CD1c-positive myeloid dendritic cell (primary cell): Measurements from ENCODE around the gene TMEM200B.
"Not testable (repeated sequence)": the region's sequence is repeated elsewhere in the genome, so short reads cannot be mapped to it uniquely, and the experiment has no call there.

Experiments used
- DNase-seq: peaks from one replicate; pipeline ENCODE4 v3.0.0-alpha.2; 2016; ENCODE audit errors: extremely low spot score

The TMEM200B gene

GRCh38 chr1:29134695-29135028, 11.0 kb upstream of the TMEM200B start:
- DNase-seq, result no peak

- no peak for DNase-seq
Observed at GRCh38 chr1:29133861-29134694, 10.4 kb upstream of the TMEM200B start.

- DNase-seq, result not testable (repeated sequence)
Observed at GRCh38 chr1:29131056-29131455, 7.4 kb upstream of the TMEM200B start.

GRCh38 chr1:29129916-29130315, 6.2 kb upstream of the TMEM200B start:
- no peak for DNase-seq

GRCh38 chr1:29128739-29129138, 5.0 kb upstream of the TMEM200B start:
- DNase-seq, result no peak

- DNase-seq, result no peak
Observed at GRCh38 chr1:29126198-29126597, 2.5 kb upstream of the TMEM200B start.

GRCh38 chr1:29125788-29126187, 2.1 kb upstream of the TMEM200B start:
- DNase-seq, result no peak

GRCh38 chr1:29125237-29125641, 1.5 kb upstream of the TMEM200B start:
- no peak for DNase-seq

GRCh38 chr1:29124366-29125236, 898 bp upstream of the TMEM200B start:
- DNase-seq, result peak; percentile 30

- no peak for DNase-seq
Observed at GRCh38 chr1:29123053-29123886, 433 bp downstream of the TMEM200B start.

- DNase-seq, result no peak
Observed at GRCh38 chr1:29122682-29123052, 1.0 kb downstream of the TMEM200B start.

- no peak for DNase-seq
Observed at GRCh38 chr1:29121936-29122681, 1.6 kb downstream of the TMEM200B start.

- DNase-seq, result no peak
Observed at GRCh38 chr1:29121516-29121935, 2.2 kb downstream of the TMEM200B start.

GRCh38 chr1:29120947-29121485, 2.7 kb downstream of the TMEM200B start:
- peak; percentile 63 for DNase-seq

GRCh38 chr1:29120367-29120766, 3.3 kb downstream of the TMEM200B start:
- DNase-seq, result no peak

- no peak for DNase-seq
Observed at GRCh38 chr1:29119121-29119929, 4.4 kb downstream of the TMEM200B start.

GRCh38 chr1:29117381-29117780, 6.3 kb downstream of the TMEM200B start:
- no peak for DNase-seq

GRCh38 chr1:29114654-29115053, 9.0 kb downstream of the TMEM200B start:
- DNase-seq, result no peak

GRCh38 chr1:29113413-29114117, 10.1 kb downstream of the TMEM200B start:
- no peak for DNase-seq
